ENCODE results near the gene ZSCAN5A.

DNA sequence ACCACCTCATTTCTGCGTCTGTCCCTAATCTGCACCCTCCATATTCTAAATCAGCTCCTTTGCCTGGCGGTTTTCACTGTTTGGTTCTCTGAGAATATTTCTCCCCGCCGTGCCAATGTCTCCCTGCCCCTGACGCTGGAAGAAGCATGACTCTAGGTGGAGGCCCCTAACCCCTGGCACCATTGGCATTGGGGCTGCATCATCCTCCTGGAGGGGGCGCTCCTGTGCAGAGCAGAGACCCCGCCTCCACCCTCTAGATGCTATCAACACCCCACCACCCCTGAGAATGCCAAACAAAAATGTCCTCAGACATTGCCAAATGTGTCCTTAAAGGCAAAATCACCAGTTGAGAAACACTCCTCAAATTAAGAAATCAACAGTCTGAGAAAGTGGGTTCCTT is 123.5 kb downstream of the ZSCAN5A start:
- TF ChIP-seq, protein P1, sequence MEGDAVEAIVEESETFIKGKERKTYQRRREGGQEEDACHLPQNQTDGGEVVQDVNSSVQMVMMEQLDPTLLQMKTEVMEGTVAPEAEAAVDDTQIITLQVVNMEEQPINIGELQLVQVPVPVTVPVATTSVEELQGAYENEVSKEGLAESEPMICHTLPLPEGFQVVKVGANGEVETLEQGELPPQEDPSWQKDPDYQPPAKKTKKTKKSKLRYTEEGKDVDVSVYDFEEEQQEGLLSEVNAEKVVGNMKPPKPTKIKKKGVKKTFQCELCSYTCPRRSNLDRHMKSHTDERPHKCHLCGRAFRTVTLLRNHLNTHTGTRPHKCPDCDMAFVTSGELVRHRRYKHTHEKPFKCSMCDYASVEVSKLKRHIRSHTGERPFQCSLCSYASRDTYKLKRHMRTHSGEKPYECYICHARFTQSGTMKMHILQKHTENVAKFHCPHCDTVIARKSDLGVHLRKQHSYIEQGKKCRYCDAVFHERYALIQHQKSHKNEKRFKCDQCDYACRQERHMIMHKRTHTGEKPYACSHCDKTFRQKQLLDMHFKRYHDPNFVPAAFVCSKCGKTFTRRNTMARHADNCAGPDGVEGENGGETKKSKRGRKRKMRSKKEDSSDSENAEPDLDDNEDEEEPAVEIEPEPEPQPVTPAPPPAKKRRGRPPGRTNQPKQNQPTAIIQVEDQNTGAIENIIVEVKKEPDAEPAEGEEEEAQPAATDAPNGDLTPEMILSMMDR (IDR thresholded peaks at IDR 0.05; ENCODE audit: insufficient read depth, low read length, poor library complexity, severe bottlenecking) = no peak
- no peak for TF ChIP-seq EZH2phosphoT487 (conservative IDR thresholded peaks at IDR 0.05; ENCODE audit: low read length)

All from SU-DHL-6 (cell line).